SK-N-SH (cell line): ENCODE data around the gene TPSAB1. TPM values are rescaled to one million over a fixed set of nuclear protein-coding genes. Genes with fewer than 3 reads are reported as not detected.

Source experiments
- CTCF ChIA-PET: fragments of 300-600, 350-600 bp; formaldehyde crosslinking; extraction: SDS; loops from one replicate; lab custom pipeline; 2021; lab: Yijun Ruan, JAX
- POLR2A ChIA-PET: fragments of 350-600 bp; sonication (Branson Sonifier 250); formaldehyde crosslinking; extraction: SDS; loops from one replicate; lab custom pipeline; 2020; ENCODE audit warnings: antibody characterized with exemption, inconsistent platforms; lab: Yijun Ruan, JAX
- DNase-seq: peaks from one replicate; pipeline ENCODE4 v3.0.0; 2012
- H2AFZ ChIP-seq: fragments of 200-600 bp; sonication (generic); 2 replicates; pipeline ENCODE4 v1.8.1; 2016; ENCODE audit warnings: antibody characterized with exemption, mild to moderate bottlenecking, low read depth
- H3F3A ChIP-seq: fragments of 200-600 bp; sonication (generic); replicated peaks from 2 replicates; pipeline ENCODE3; 2016; ENCODE audit warnings: antibody characterized with exemption, mild to moderate bottlenecking; ENCODE audit not compliant: insufficient read depth
- H3K27ac ChIP-seq, 2 experiments: fragments of 200-500 bp in 1 of 2; fragments of 200-600 bp in 1 of 2; sonication (Bioruptor generic) in 1 of 2; sonication (generic), shearing (Covaris generic) in 1 of 2; 2 replicates each; pipeline versions ENCODE4 v1.5.1 to v1.6.1; 2014 to 2016; ENCODE audit warnings: low read depth in 2 of 2, inconsistent platforms in 1 of 2, low read length in 1 of 2, mild to moderate bottlenecking in 1 of 2, mixed read lengths in 1 of 2
- H3K27me3 ChIP-seq: fragments of 200-600 bp; sonication (generic), shearing (Covaris generic); 2 replicates; pipeline ENCODE4 v1.6.1; 2016; ENCODE audit warnings: mixed run types; ENCODE audit not compliant: insufficient read depth
- H3K36me3 ChIP-seq, 2 experiments: fragments of 200-500 bp in 1 of 2; fragments of 200-600 bp in 1 of 2; sonication (Bioruptor generic) in 1 of 2; sonication (generic) in 1 of 2; replicated peaks in 1 of 2; 2 replicates each; pipeline versions ENCODE3 to v1.5.1; 2014 to 2016; ENCODE audit warnings: low read length in 1 of 2, mild to moderate bottlenecking in 1 of 2; ENCODE audit not compliant: insufficient read depth in 2 of 2, control insufficient read depth in 1 of 2
- H3K4me1 ChIP-seq, 2 experiments: fragments of 200-500 bp in 1 of 2; fragments of 200-600 bp in 1 of 2; sonication (Bioruptor generic) in 1 of 2; sonication (generic), shearing (Covaris generic) in 1 of 2; 2 replicates each; pipeline versions ENCODE4 v1.5.1 to v1.6.1; 2014 to 2016; ENCODE audit warnings: low read depth in 1 of 2, low read length in 1 of 2, mixed run types in 1 of 2; ENCODE audit not compliant: insufficient read depth in 2 of 2, control insufficient read depth in 1 of 2
- H3K4me2 ChIP-seq: fragments of 200-600 bp; sonication (generic), shearing (Covaris generic); 2 replicates; pipeline ENCODE4 v1.6.1; 2017; ENCODE audit warnings: mixed run types
- H3K4me3 ChIP-seq, 2 experiments: fragments of 200-500 bp in 1 of 2; fragments of 200-600 bp in 1 of 2; sonication (Bioruptor generic) in 1 of 2; sonication (generic), shearing (Covaris generic) in 1 of 2; 2 replicates each; pipeline versions ENCODE4 v1.5.1 to v1.8.1; 2014 to 2016; ENCODE audit warnings: low read depth in 2 of 2, inconsistent platforms in 1 of 2, low read length in 1 of 2, mild to moderate bottlenecking in 1 of 2, mixed read lengths in 1 of 2, moderate library complexity in 1 of 2
- H3K79me2 ChIP-seq: fragments of 200-600 bp; sonication (generic); 2 replicates; pipeline ENCODE4 v1.8.1; 2017; ENCODE audit warnings: mild to moderate bottlenecking; ENCODE audit not compliant: insufficient read depth
- H3K9ac ChIP-seq: fragments of 200-600 bp; sonication (generic); 2 replicates; pipeline ENCODE4 v1.6.1; 2017; ENCODE audit warnings: mixed run types
- H3K9me2 ChIP-seq: fragments of 200-600 bp; sonication (generic); 2 replicates; pipeline ENCODE4 v1.6.1; 2017; ENCODE audit warnings: mixed run types
- H3K9me3 ChIP-seq: fragments of 200-600 bp; sonication (generic); 2 replicates; pipeline ENCODE4 v1.6.1; 2017; ENCODE audit warnings: mixed run types, mild to moderate bottlenecking, moderate library complexity
- H4K20me1 ChIP-seq: fragments of 200-600 bp; sonication (generic); 2 replicates; pipeline ENCODE4 v1.6.1; 2017; ENCODE audit warnings: mild to moderate bottlenecking, mixed run types; ENCODE audit not compliant: insufficient read depth
- CTCF ChIP-seq: fragments of 200-600 bp; sonication (generic); IDR thresholded peaks from 2 replicates; pipeline ENCODE4 v1.6.1; 2017; ENCODE audit warnings: antibody characterized with exemption, mild to moderate bottlenecking, moderate library complexity
- EP300 ChIP-seq, 2 experiments: IDR thresholded peaks; 2 replicates each; pipeline versions ENCODE4 v1.4.0 to v1.6.1; 2012; ENCODE audit warnings: borderline replicate concordance in 1 of 2, low read depth in 1 of 2, low read length in 1 of 2
- EZH2phosphoT487 ChIP-seq: fragments of 200-600 bp; sonication (generic); IDR thresholded peaks from 2 replicates; pipeline ENCODE4 v1.6.1; 2017; ENCODE audit warnings: low read depth, mixed run types, mild to moderate bottlenecking, antibody characterized with exemption, moderate library complexity, borderline replicate concordance
- FOXJ3 ChIP-seq: sonication (generic); formaldehyde crosslinking; IDR thresholded peaks from 2 replicates; pipeline ENCODE4 v1.5.1; 2020; ENCODE audit warnings: mild to moderate bottlenecking, missing genetic modification reagents
- FOXM1 ChIP-seq: IDR thresholded peaks from 2 replicates; pipeline ENCODE4 v1.4.0; 2012; ENCODE audit warnings: low read depth, mild to moderate bottlenecking
- GABPA ChIP-seq: IDR thresholded peaks from 2 replicates; pipeline ENCODE4 v1.4.0; 2012; ENCODE audit warnings: low read depth, mild to moderate bottlenecking
- IRF3 ChIP-seq: fragments of 150-350 bp; IDR thresholded peaks from 2 replicates; pipeline ENCODE4 v1.6.1; 2016; ENCODE audit warnings: mild to moderate bottlenecking, low read depth, low read length
- MEF2A ChIP-seq: IDR thresholded peaks from 2 replicates; pipeline ENCODE4 v1.4.0; 2012; ENCODE audit warnings: low read depth, borderline replicate concordance
- RAD21 ChIP-seq: IDR thresholded peaks from 2 replicates; pipeline ENCODE4 v1.6.1; 2012; ENCODE audit warnings: mild to moderate bottlenecking, low read length
- RCOR1 ChIP-seq: fragments of 150-350 bp; IDR thresholded peaks from 2 replicates; pipeline ENCODE4 v1.6.1; 2017; ENCODE audit warnings: antibody characterized with exemption, low read length
- RFX5 ChIP-seq: IDR thresholded peaks from 2 replicates; pipeline ENCODE4 v1.6.1; 2012; ENCODE audit warnings: mild to moderate bottlenecking, improper control_type of control experiment, low read length
- RXRA ChIP-seq: IDR thresholded peaks from 2 replicates; pipeline ENCODE4 v1.4.0; 2012; ENCODE audit warnings: low read depth, mild to moderate bottlenecking, borderline replicate concordance
- SIN3A ChIP-seq: IDR thresholded peaks from 2 replicates; pipeline ENCODE4 v1.6.1; 2012; ENCODE audit warnings: low read depth, mild to moderate bottlenecking, low read length, moderate library complexity, borderline replicate concordance
- TAF1 ChIP-seq: IDR thresholded peaks from 2 replicates; pipeline ENCODE4 v1.6.1; 2012; ENCODE audit warnings: low read depth, mild to moderate bottlenecking, low read length, moderate library complexity, borderline replicate concordance
- USF2 ChIP-seq: fragments of 150-350 bp; IDR thresholded peaks from 2 replicates; pipeline ENCODE4 v1.6.1; 2017; ENCODE audit warnings: antibody characterized with exemption, low read length, low read depth, borderline replicate concordance
- WGBS: methylation state at CpG from one replicate; pipeline ENCODE4 v1.1.6; 2017; ENCODE audit warnings: low lambda C conversion rate; 5-methylcytosine and 5-hydroxymethylcytosine counted together
- polyA plus RNA-seq, 3 experiments: library from polyadenylated mRNA; depleted of rRNA; stranded (reverse); fragments of >200 nt; gene quantifications; 2 replicates each; pipeline ENCODE4 v1.2.3, GENCODE V29; 2012
- TF ChIP-seq, protein P1 (sequence below): IDR thresholded peaks from 2 replicates; pipeline ENCODE4; 2012
- TF ChIP-seq, protein P2 (sequence below): IDR thresholded peaks from 2 replicates; pipeline ENCODE4 v1.4.0; 2012; ENCODE audit warnings: low read depth

The TPSAB1 gene
- polyA plus RNA-seq, 1 of the 3 experiments (the other 2 are of a cell fraction): not detected

DNA sequence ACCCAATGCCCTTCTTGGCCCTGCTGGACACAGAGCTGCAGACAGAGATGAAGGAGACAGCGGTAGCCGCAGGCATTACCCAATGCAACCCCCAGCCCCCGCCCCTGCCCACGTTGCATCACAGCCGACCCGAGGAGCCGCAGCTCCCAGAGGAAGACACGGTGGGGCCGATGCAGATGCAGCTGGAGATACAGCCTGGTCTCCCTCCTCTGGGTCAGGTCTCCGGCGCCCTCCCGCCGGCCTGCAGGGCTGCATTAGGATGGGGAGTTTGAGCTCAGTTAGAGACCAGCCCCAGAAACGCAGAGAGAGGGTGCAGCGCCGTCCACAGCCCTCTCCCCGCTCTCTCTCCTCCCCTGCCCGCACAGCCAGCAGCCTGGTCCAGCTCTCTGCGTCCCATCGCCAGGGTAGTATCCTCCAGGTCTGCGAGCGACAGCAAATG is 49.6 kb downstream of the TPSAB1 start:
- H3K27me3 ChIP-seq: peaks cover 68% of the 10 kb centered on the region
- ChIA-PET POLR2A (no interaction called here), CTCF (interaction anchor here (0.8 to 6.5 kb wide), 3 partner anchors 11 to 19 kb away, joined by 3 to 60 read pairs (median 3); no protein-coding TSS in a partner anchor)
- no peaks in the 10 kb centered on the region for H3F3A ChIP-seq
- no peaks in the 10 kb centered on the region for H3K9me3 ChIP-seq
- H4K20me1 ChIP-seq: no peaks in the 10 kb centered on the region
- peaks cover 0 to 8% of the 10 kb centered on the region in 2 experiments; a peak in 1 of 4 replicates for H3K4me1 ChIP-seq
- H3K36me3 ChIP-seq: no peaks in the 10 kb centered on the region
- H3K79me2 ChIP-seq: no peaks in the 10 kb centered on the region
- H3K9ac ChIP-seq: no peak overlapping the region
- DNase-seq: no peak
- H3K9me2 ChIP-seq: no peaks in the 10 kb centered on the region
- peak overlapping the region; percentile 24; the same call in 1 of the 2 replicates for H3K4me2 ChIP-seq
- H2AFZ ChIP-seq: no peak overlapping the region
- no peak overlapping the region for H3K27ac ChIP-seq
- TF ChIP-seq SIN3A (no peak), FOXM1 (no peak), USF2 (no peak), RAD21 (no peak), IRF3 (no peak), FOXJ3 (no peak)
- TF ChIP-seq, protein P1, sequence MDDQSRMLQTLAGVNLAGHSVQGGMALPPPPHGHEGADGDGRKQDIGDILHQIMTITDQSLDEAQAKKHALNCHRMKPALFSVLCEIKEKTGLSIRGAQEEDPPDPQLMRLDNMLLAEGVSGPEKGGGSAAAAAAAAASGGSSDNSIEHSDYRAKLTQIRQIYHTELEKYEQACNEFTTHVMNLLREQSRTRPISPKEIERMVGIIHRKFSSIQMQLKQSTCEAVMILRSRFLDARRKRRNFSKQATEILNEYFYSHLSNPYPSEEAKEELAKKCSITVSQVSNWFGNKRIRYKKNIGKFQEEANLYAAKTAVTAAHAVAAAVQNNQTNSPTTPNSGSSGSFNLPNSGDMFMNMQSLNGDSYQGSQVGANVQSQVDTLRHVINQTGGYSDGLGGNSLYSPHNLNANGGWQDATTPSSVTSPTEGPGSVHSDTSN: no peak
- TF ChIP-seq, all 33 proteins: peak for 0
- 36% methylated on average over 17 of the region's 22 CpGs for WGBS
- no peak overlapping the region for H3K4me3 ChIP-seq

DNA sequence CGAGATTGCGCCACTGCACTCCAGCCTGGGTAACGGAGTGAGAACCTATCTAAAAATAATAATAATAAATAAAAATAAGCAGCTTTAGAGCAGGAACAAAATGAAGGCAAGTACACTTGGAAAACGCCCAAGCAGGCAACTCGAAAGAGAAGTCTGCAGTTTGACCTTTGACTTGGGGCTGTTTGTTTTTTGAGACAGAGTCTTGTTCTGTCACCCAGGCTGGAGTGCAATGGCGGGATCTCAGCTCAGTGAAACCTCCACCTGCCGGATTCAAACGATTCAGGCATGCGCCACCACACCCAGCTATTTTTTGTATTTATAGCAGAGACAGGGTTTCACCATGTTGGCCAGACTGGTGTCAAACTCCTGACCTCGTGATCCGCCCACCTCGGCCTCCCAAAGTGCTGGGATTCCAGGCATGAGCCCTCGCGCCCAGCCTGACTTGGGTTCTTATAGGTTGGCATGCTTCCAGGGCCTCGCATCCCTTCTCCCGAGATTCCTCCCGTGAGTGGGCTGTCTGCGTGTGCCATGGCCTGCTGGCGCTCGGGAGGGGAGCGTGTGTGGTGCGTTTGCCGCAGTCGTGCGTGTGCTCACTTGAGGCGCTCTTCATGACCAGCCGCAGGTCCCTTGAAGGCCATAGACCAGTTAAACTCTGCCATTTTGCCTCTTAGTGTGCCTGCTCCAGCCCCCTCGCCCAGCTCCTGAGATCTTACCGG is 50.5 kb downstream of the TPSAB1 start:
- Histone ChIP-seq H4K20me1 (no peaks in the 10 kb centered on the region), H3K4me2 (no peak overlapping the region), H3K9ac (no peak overlapping the region), H3K27me3 (peaks cover 59% of the 10 kb centered on the region), H3K27ac (no peak overlapping the region), H3K79me2 (no peaks in the 10 kb centered on the region), H3K9me3 (no peaks in the 10 kb centered on the region), H2AFZ (no peak overlapping the region), H3K4me3 (no peak overlapping the region), H3K9me2 (no peaks in the 10 kb centered on the region), H3F3A (no peaks in the 10 kb centered on the region), H3K4me1 (peaks cover 0 to 8% of the 10 kb centered on the region in 2 experiments; a peak in 1 of 4 replicates), H3K36me3 (no peaks in the 10 kb centered on the region)
- no peak for DNase-seq
- TF ChIP-seq, protein P2, sequence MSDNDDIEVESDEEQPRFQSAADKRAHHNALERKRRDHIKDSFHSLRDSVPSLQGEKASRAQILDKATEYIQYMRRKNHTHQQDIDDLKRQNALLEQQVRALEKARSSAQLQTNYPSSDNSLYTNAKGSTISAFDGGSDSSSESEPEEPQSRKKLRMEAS: no peak
- TF ChIP-seq CTCF (no peak), EP300 (IDR thresholded peaks at IDR 0.05; ENCODE audit: borderline replicate concordance in 1 of 2, low read depth in 1 of 2, low read length in 1 of 2) (no peak), GABPA (no peak), MEF2A (no peak), EZH2phosphoT487 (no peak), RCOR1 (no peak), TAF1 (no peak), USF2 (no peak), FOXM1 (no peak), RXRA (no peak), RFX5 (no peak)
- CTCF ChIA-PET: interaction anchor here (0.9 to 6.5 kb wide), 3 partner anchors 10 to 46 kb away, joined by 3 to 60 read pairs (median 3); no protein-coding TSS in a partner anchor
- WGBS: 54% methylated on average over 27 of the region's 29 CpGs
- POLR2A ChIA-PET: no interaction called here
